Fibroblast of lung (primary cell): ENCODE data around the gene SDR42E1.
A peak's percentile ranks its signal among the peaks of the same experiment; 100 is the strongest.

ENCODE experiments used
- EZH2 ChIP-seq: IDR thresholded peaks from 2 replicates; pipeline ENCODE4 v1.5.1; 2012; ENCODE audit warnings: low read length, control low read depth, mild to moderate bottlenecking; ENCODE audit errors: missing control alignments
- TF ChIP-seq, protein P1 (sequence below), 2 donors: IDR thresholded peaks in 1 of 2; conservative IDR thresholded peaks in 1 of 2; 1 replicate in 1 of 2; 2 replicates in 1 of 2; pipeline ENCODE4 v1.5.1; 2011 to 2012; ENCODE audit warnings: low read length in 2 of 2, control low read depth in 1 of 2, inconsistent platforms in 1 of 2, low read depth in 1 of 2, mild to moderate bottlenecking in 1 of 2

DNA sequence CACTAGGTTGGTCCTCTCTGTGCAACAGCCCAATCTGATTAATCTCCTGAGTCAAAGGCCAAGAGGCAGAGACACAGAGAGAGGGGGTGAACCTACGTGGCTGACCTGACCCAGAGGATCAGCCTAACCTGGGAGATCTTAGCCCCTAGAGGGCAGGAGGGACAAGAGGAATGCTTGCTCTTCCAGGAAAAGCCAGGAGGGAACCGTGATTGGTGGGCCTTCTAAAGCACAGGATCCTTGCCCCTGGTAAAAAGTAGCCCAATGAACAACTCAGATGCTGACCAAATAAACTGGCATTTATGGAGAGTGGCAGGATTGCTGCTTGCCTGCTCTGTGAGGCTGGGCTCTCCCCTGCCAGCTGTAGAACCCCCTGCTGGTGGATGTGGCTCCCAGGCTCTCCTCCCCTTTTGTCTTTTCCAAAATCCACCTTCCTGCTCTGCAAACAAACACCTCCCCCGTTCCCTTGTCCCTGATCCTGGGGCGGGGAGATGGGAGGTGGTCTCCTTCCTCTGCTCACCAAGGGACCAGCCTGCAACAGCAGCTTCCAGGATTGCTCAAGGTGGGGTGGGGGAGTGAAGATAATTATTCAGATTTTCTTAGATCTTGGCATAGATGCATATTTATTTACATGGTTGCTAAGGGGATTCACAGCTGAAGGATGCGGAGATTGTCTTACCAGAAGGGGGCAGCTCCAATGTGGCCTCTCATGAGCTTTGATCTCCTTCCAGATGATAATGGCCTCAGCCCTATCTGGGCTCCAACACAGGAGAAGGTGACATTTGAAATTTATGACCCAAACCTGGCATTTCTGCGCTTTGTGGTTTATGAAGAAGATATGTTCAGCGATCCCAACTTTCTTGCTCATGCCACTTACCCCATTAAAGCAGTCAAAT is 71.9 kb downstream of the SDR42E1 start:
- TF ChIP-seq, protein P1, sequence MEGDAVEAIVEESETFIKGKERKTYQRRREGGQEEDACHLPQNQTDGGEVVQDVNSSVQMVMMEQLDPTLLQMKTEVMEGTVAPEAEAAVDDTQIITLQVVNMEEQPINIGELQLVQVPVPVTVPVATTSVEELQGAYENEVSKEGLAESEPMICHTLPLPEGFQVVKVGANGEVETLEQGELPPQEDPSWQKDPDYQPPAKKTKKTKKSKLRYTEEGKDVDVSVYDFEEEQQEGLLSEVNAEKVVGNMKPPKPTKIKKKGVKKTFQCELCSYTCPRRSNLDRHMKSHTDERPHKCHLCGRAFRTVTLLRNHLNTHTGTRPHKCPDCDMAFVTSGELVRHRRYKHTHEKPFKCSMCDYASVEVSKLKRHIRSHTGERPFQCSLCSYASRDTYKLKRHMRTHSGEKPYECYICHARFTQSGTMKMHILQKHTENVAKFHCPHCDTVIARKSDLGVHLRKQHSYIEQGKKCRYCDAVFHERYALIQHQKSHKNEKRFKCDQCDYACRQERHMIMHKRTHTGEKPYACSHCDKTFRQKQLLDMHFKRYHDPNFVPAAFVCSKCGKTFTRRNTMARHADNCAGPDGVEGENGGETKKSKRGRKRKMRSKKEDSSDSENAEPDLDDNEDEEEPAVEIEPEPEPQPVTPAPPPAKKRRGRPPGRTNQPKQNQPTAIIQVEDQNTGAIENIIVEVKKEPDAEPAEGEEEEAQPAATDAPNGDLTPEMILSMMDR (conservative IDR thresholded peaks at IDR 0.05 in 1 of 2, IDR thresholded peaks at IDR 0.05 in 1 of 2; ENCODE audit: low read depth in 1 of 2, low read length in 2 of 2), result peak in 1 of 2 donors; percentile 5
- no peak for TF ChIP-seq EZH2
